HEK293 (cell line): ENCODE measurements around the gene ACTR3C.

Source experiments
- CTCF ChIA-PET: fragments of 350-600 bp; formaldehyde crosslinking; extraction: SDS; loops from one replicate; lab custom pipeline; 2021; ENCODE audit warnings: antibody characterized with exemption; lab: Yijun Ruan, JAX
- POLR2A ChIA-PET: fragments of 300-600 bp; formaldehyde crosslinking; extraction: SDS; loops from one replicate; lab custom pipeline; 2020; ENCODE audit warnings: antibody characterized with exemption, inconsistent platforms; lab: Yijun Ruan, JAX
- H3K27ac ChIP-seq: fragments of 200-500 bp; sonication (Bioruptor generic); 2 replicates; pipeline ENCODE4 v1.5.1; 2014; ENCODE audit warnings: low read depth, low read length, control low read depth, inconsistent platforms; ENCODE audit errors: extremely low read depth
- H3K36me3 ChIP-seq, 2 experiments: fragments of 200-500 bp in 1 of 2; sonication (Bioruptor generic) in 1 of 2; 1 replicate in 1 of 2; 2 replicates in 1 of 2; pipeline ENCODE4 v1.5.1; 2014 to 2017; ENCODE audit warnings: inconsistent platforms in 2 of 2, low read length in 2 of 2; ENCODE audit not compliant: control insufficient read depth in 2 of 2, insufficient read depth in 1 of 2
- H3K4me1 ChIP-seq: fragments of 200-500 bp; sonication (Bioruptor generic); 2 replicates; pipeline ENCODE4 v1.5.1; 2014; ENCODE audit warnings: mild to moderate bottlenecking, low read length, inconsistent platforms; ENCODE audit not compliant: control insufficient read depth, insufficient read depth
- H3K4me3 ChIP-seq: 2 replicates; pipeline ENCODE4 v1.5.1; 2011; ENCODE audit warnings: low read depth, mild to moderate bottlenecking, control low read depth, low read length, moderate library complexity
- H3K9me3 ChIP-seq: fragments of 200-500 bp; sonication (Bioruptor generic); 2 replicates; pipeline ENCODE4 v1.5.1; 2014; ENCODE audit warnings: low read depth, low read length, inconsistent platforms; ENCODE audit not compliant: control insufficient read depth, insufficient read depth
- BCL11A ChIP-seq: fragments of 450-650 bp; formaldehyde crosslinking; IDR thresholded peaks from 2 replicates; pipeline ENCODE4 v1.5.1; 2016; ENCODE audit warnings: low read depth, missing biosample characterization, missing genetic modification characterization
- BCL11B ChIP-seq: fragments of 450-650 bp; formaldehyde crosslinking; IDR thresholded peaks from 2 replicates; pipeline ENCODE4 v1.5.1; 2016; ENCODE audit warnings: low read depth, missing biosample characterization, missing genetic modification characterization
- GLIS2 ChIP-seq: fragments of 450-650 bp; formaldehyde crosslinking; IDR thresholded peaks from 2 replicates; pipeline ENCODE4 v1.5.1; 2016; ENCODE audit warnings: missing biosample characterization, missing genetic modification characterization
- KLF10 ChIP-seq: fragments of 450-650 bp; IDR thresholded peaks from 2 replicates; pipeline ENCODE4 v1.5.1; 2018; ENCODE audit warnings: missing biosample characterization, mild to moderate bottlenecking, missing genetic modification characterization
- KLF17 ChIP-seq: fragments of 450-650 bp; formaldehyde crosslinking; IDR thresholded peaks from 2 replicates; pipeline ENCODE4 v1.5.1; 2016; ENCODE audit warnings: missing biosample characterization, missing genetic modification characterization
- OVOL3 ChIP-seq: fragments of 450-650 bp; formaldehyde crosslinking; IDR thresholded peaks from 2 replicates; pipeline ENCODE4 v1.5.1; 2016; ENCODE audit warnings: missing biosample characterization, missing genetic modification characterization
- PBX3 ChIP-seq: sonication (generic); formaldehyde crosslinking; IDR thresholded peaks from 2 replicates; pipeline ENCODE4 v1.8.1; 2022; ENCODE audit warnings: mild to moderate bottlenecking, moderate library complexity, missing genetic modification reagents
- PRDM6 ChIP-seq: fragments of 450-650 bp; formaldehyde crosslinking; IDR thresholded peaks from 2 replicates; pipeline ENCODE4 v1.5.1; 2017; ENCODE audit warnings: missing biosample characterization, missing genetic modification characterization
- RBAK ChIP-seq: fragments of 450-650 bp; formaldehyde crosslinking; IDR thresholded peaks from 2 replicates; pipeline ENCODE4 v1.5.1; 2016; ENCODE audit warnings: missing biosample characterization, missing genetic modification characterization
- SETDB1 ChIP-seq: IDR thresholded peaks from one replicate; pipeline ENCODE4 v1.6.1; 2017; ENCODE audit warnings: mild to moderate bottlenecking, low read length, moderate library complexity, mixed read lengths; ENCODE audit not compliant: insufficient read length
- SP3 ChIP-seq: fragments of 450-650 bp; formaldehyde crosslinking; IDR thresholded peaks from 2 replicates; pipeline ENCODE4 v1.5.1; 2016; ENCODE audit warnings: missing biosample characterization, missing genetic modification characterization
- SP7 ChIP-seq: fragments of 450-650 bp; formaldehyde crosslinking; IDR thresholded peaks from 2 replicates; pipeline ENCODE4 v1.5.1; 2016; ENCODE audit warnings: missing biosample characterization, missing genetic modification characterization
- ZBTB10 ChIP-seq: fragments of 450-650 bp; formaldehyde crosslinking; IDR thresholded peaks from 2 replicates; pipeline ENCODE4 v1.5.1; 2016; ENCODE audit warnings: missing biosample characterization, missing genetic modification characterization
- ZBTB20 ChIP-seq: fragments of 450-650 bp; formaldehyde crosslinking; IDR thresholded peaks from 2 replicates; pipeline ENCODE4 v1.5.1; 2016; ENCODE audit warnings: missing biosample characterization, missing genetic modification characterization
- ZBTB21 ChIP-seq: fragments of 450-650 bp; formaldehyde crosslinking; IDR thresholded peaks from 2 replicates; pipeline ENCODE4 v1.5.1; 2017; ENCODE audit warnings: missing biosample characterization, missing genetic modification characterization
- ZBTB7A ChIP-seq: fragments of 450-650 bp; formaldehyde crosslinking; IDR thresholded peaks from 2 replicates; pipeline ENCODE4 v1.5.1; 2016; ENCODE audit warnings: low read depth, missing biosample characterization, missing genetic modification characterization
- ZBTB8A ChIP-seq: fragments of 450-650 bp; formaldehyde crosslinking; IDR thresholded peaks from 2 replicates; pipeline ENCODE4 v1.5.1; 2016; ENCODE audit warnings: missing biosample characterization, missing genetic modification characterization
- ZNF10 ChIP-seq: fragments of 450-650 bp; formaldehyde crosslinking; IDR thresholded peaks from 2 replicates; pipeline ENCODE4 v1.5.1; 2017; ENCODE audit warnings: missing biosample characterization, missing genetic modification characterization
- ZNF138 ChIP-seq: fragments of 450-650 bp; formaldehyde crosslinking; IDR thresholded peaks from 2 replicates; pipeline ENCODE4 v1.5.1; 2016; ENCODE audit warnings: missing biosample characterization, missing genetic modification characterization, borderline replicate concordance
- ZNF16 ChIP-seq: fragments of 450-650 bp; formaldehyde crosslinking; IDR thresholded peaks from 2 replicates; pipeline ENCODE4 v1.5.1; 2016; ENCODE audit warnings: low read depth, missing biosample characterization, missing genetic modification characterization
- ZNF221 ChIP-seq: fragments of 450-650 bp; formaldehyde crosslinking; IDR thresholded peaks from 2 replicates; pipeline ENCODE4 v1.5.1; 2017; ENCODE audit warnings: missing biosample characterization, missing genetic modification characterization, borderline replicate concordance
- ZNF24 ChIP-seq: fragments of 450-650 bp; formaldehyde crosslinking; IDR thresholded peaks from 2 replicates; pipeline ENCODE4 v1.5.1; 2016; ENCODE audit warnings: missing biosample characterization, missing genetic modification characterization
- ZNF266 ChIP-seq: fragments of 450-650 bp; formaldehyde crosslinking; IDR thresholded peaks from 2 replicates; pipeline ENCODE4 v1.5.1; 2016; ENCODE audit warnings: missing biosample characterization, missing genetic modification characterization, low read depth
- ZNF280C ChIP-seq: fragments of 450-650 bp; formaldehyde crosslinking; IDR thresholded peaks from 2 replicates; pipeline ENCODE4 v1.5.1; 2016; ENCODE audit warnings: missing biosample characterization, missing genetic modification characterization
- ZNF416 ChIP-seq: fragments of 450-650 bp; formaldehyde crosslinking; IDR thresholded peaks from 2 replicates; pipeline ENCODE4 v1.5.1; 2016; ENCODE audit warnings: missing biosample characterization, missing genetic modification characterization
- ZNF521 ChIP-seq: fragments of 450-650 bp; formaldehyde crosslinking; IDR thresholded peaks from 2 replicates; pipeline ENCODE4 v1.5.1; 2017; ENCODE audit warnings: missing biosample characterization, mild to moderate bottlenecking, missing genetic modification characterization
- ZNF596 ChIP-seq: fragments of 450-650 bp; IDR thresholded peaks from 2 replicates; pipeline ENCODE4 v1.5.0; 2018; ENCODE audit warnings: missing biosample characterization, mild to moderate bottlenecking, missing genetic modification characterization, moderate library complexity
- ZNF621 ChIP-seq: fragments of 450-650 bp; formaldehyde crosslinking; IDR thresholded peaks from 2 replicates; pipeline ENCODE4 v1.5.1; 2017; ENCODE audit warnings: missing biosample characterization, missing genetic modification characterization
- ZNF707 ChIP-seq: fragments of 450-650 bp; formaldehyde crosslinking; IDR thresholded peaks from 2 replicates; pipeline ENCODE4 v1.5.1; 2016; ENCODE audit warnings: missing biosample characterization, missing genetic modification characterization
- ZNF776 ChIP-seq: fragments of 450-650 bp; formaldehyde crosslinking; IDR thresholded peaks from 2 replicates; pipeline ENCODE4 v1.5.0; 2017; ENCODE audit warnings: missing biosample characterization, missing genetic modification characterization, borderline replicate concordance
- ZNF792 ChIP-seq: fragments of 450-650 bp; formaldehyde crosslinking; IDR thresholded peaks from 2 replicates; pipeline ENCODE4 v1.5.1; 2016; ENCODE audit warnings: missing biosample characterization, missing genetic modification characterization

ACTR3C gene

GRCh38 chr7:150311146-150311545, 12.2 kb downstream of the ACTR3C start:
- Histone ChIP-seq H3K36me3 (no peaks in the 10 kb centered on the region), H3K4me3 (no peak overlapping the region), H3K9me3 (no peaks in the 10 kb centered on the region), H3K27ac (no peak overlapping the region), H3K4me1 (no peaks in the 10 kb centered on the region)
- CTCF ChIA-PET, result no interaction called here
- POLR2A ChIA-PET, result no interaction called here
- no peak for TF ChIP-seq ZNF416 (tag by site-specific recombination)
- no peak for TF ChIP-seq ZBTB21 (tag by site-specific recombination)
- TF ChIP-seq ZBTB20 (tag by site-specific recombination), result no peak
- TF ChIP-seq ZNF621 (tag by site-specific recombination), result no peak
- no peak for TF ChIP-seq ZNF138
- no peak for TF ChIP-seq ZNF596
- no peak for TF ChIP-seq SP7
- TF ChIP-seq RBAK (tag by site-specific recombination), result no peak
- no peak for TF ChIP-seq ZBTB10 (tag by site-specific recombination)
- TF ChIP-seq ZNF266 (tag by site-specific recombination), result no peak
- TF ChIP-seq PRDM6 (tag by site-specific recombination), result no peak
- no peak for TF ChIP-seq ZNF521 (tag by site-specific recombination)
- no peak for TF ChIP-seq ZBTB8A
- no peak for TF ChIP-seq BCL11A (tag by site-specific recombination)
- no peak for TF ChIP-seq OVOL3 (tag by site-specific recombination)
- no peak for TF ChIP-seq SETDB1
- TF ChIP-seq ZNF776, result no peak

GRCh38 chr7:150308575-150308974, 14.8 kb downstream of the ACTR3C start:
- POLR2A ChIA-PET, result interaction anchor here (0.7 kb wide), 1 partner anchor 46 kb away, joined by 3 read pairs; no protein-coding TSS in a partner anchor
- no peak overlapping the region for H3K27ac ChIP-seq
- CTCF ChIA-PET, result interaction anchor here (0.6 to 0.9 kb wide), 4 partner anchors 11 to 480 kb away, joined by 3 to 5 read pairs (median 4); no protein-coding TSS in a partner anchor
- H3K36me3 ChIP-seq, result no peaks in the 10 kb centered on the region
- H3K9me3 ChIP-seq, result no peaks in the 10 kb centered on the region
- no peak overlapping the region for H3K4me3 ChIP-seq
- no peaks in the 10 kb centered on the region for H3K4me1 ChIP-seq
- TF ChIP-seq ZNF707 (tag by site-specific recombination) (no peak), ZNF792 (tag by site-specific recombination) (no peak), ZBTB7A (tag by site-specific recombination) (no peak), KLF17 (tag by site-specific recombination) (no peak), GLIS2 (tag by site-specific recombination) (no peak), ZNF24 (tag by site-specific recombination) (no peak), ZNF221 (no peak), ZNF16 (tag by site-specific recombination) (no peak), PBX3 (no peak), KLF10 (tag by site-specific recombination) (no peak), ZNF280C (tag by site-specific recombination) (no peak), SP3 (tag by site-specific recombination) (no peak), ZNF10 (tag by site-specific recombination) (no peak), BCL11B (tag by site-specific recombination) (no peak)
